Endometrium (tissue), 2 donors: Measurements from ENCODE around the gene ETNPPL.

Experiments
- FAIRE-seq: peaks from 2 replicates; lab custom pipeline; 2012; peaks lifted over from hg19 to GRCh38; lab: Jason Lieb, UNC
- donor health status: control.
- donor health status: control.

ETNPPL gene

DNA sequence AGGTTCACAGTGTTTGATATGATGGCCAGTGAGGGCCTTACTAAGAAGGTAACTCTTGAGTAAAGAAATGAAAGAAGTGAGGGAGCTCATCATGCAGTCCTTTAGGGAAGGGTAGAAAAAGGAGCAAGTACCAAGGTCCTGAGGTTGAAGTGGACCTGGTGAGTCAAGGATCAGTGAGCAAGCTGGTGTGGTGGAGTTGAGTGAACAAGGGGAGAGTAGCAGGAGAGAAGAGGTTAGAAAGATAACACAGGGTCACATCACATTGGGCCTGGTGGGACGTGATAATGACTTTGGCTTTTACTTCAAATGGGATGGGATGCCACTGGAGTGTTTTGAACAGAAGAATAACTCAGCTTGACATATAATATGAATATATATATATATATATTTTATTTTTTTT is 67.8 kb downstream of the ETNPPL start:
- FAIRE-seq, result no peak

DNA sequence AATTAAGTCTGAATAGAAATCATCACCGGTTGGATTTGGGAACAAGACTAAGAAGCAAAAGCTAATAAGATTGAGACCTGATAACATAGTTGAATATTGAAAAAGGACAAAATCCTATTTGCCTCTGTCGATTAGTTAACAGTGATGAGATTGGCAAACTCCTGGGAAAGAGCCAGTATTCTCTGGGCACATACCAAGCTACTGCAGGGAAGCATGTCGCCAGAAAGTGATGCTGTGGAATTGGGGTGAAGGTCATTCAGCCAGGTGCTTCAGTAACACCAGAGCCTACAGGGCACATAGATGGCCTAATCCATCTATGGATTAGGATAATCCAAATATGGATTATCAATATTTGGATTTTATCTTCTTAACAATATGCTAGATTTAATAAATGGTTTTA is 68.4 kb downstream of the ETNPPL start:
- no peak for FAIRE-seq

DNA sequence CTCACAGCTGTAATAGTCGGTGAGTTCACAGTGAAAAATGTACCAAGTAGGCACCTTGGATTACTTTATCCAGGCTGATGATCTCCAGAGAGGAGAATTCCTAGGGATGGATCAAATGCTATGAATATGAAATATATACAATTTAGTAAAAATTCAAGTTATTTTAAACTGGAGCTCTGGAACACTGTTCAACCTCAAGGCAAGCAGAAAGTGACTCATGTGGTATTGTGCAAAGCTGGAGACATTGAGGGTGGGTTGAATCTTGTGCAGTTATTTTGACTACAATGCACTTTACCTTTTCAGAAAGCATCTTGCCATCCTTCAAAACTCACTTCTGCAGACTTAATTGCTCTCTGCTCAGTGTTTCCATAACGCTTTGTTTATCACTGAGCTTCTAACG is 69.0 kb downstream of the ETNPPL start:
- FAIRE-seq, result no peak

DNA sequence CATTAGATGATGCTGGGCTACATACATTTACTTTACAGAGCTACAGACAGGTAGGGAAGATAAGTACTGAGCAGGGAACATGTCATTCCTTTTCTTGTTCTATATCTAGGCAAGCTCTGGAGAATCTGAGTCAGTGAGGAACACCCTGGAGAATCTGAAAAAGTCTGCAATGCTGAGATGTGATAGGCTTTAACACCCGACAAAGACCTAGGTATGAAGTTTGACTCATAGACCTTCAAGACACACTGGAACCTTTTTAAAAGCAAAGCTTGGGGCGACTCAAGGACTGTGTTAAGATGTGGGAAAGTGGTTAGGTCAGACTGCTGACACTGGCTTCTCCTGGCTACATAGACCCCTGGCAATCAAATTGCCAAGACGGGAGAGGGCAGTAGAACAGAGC is 69.6 kb downstream of the ETNPPL start:
- FAIRE-seq, result no peak
